Erythroblast (primary cell): ENCODE data around the gene ZNF407.

ENCODE experiments used
- GATA1 ChIP-seq: IDR thresholded peaks from 2 replicates; pipeline ENCODE4 v1.6.1; 2011; ENCODE audit warnings: low read depth, mild to moderate bottlenecking, control low read depth, low read length, moderate library complexity
- POLR2A ChIP-seq: IDR thresholded peaks from 2 replicates; pipeline ENCODE4 v1.6.1; 2011; ENCODE audit warnings: mild to moderate bottlenecking, low read length

- TF ChIP-seq POLR2A (no peak), GATA1 (no peak)
Measured at GRCh38 chr18:74574916-74575315, 22.8 kb upstream of the ZNF407 start.
